Neural cell (in vitro differentiated cells): Measurements from ENCODE around the gene ADCY2. TPM values are rescaled to one million over a fixed set of nuclear protein-coding genes. Genes with fewer than 3 reads are reported as not detected.

ENCODE experiments used
- H2AFZ ChIP-seq: fragments of 200-600, 300-800 bp; sonication (generic), shearing (Covaris generic); 2 replicates; pipeline ENCODE4 v1.6.0; 2014; ENCODE audit warnings: low read depth, mild to moderate bottlenecking, antibody characterized with exemption, low read length, moderate library complexity
- H3F3A ChIP-seq: fragments of 200-600 bp; shearing (Covaris generic); 2 replicates; pipeline ENCODE4 v1.6.1; 2016; ENCODE audit warnings: mild to moderate bottlenecking, moderate library complexity, mixed read lengths, antibody characterized with exemption, low read length; ENCODE audit not compliant: insufficient read depth, poor library complexity, severe bottlenecking
- H3K27ac ChIP-seq: fragments of 200-600, 300-800 bp; sonication (generic), shearing (Covaris generic); 2 replicates; pipeline ENCODE4 v1.5.1; 2014; ENCODE audit warnings: mild to moderate bottlenecking, low read length, moderate library complexity
- H3K27me3 ChIP-seq: fragments of 300-800, 200-600 bp; sonication (generic), shearing (Covaris generic); 2 replicates; pipeline ENCODE4 v1.6.0; 2014; ENCODE audit warnings: mild to moderate bottlenecking, low read depth, low read length, moderate library complexity; ENCODE audit not compliant: insufficient read depth
- H3K36me3 ChIP-seq: fragments of 300-800, 200-600 bp; sonication (generic), shearing (Covaris generic); 2 replicates; pipeline ENCODE4 v1.5.1; 2014; ENCODE audit warnings: mild to moderate bottlenecking, antibody characterized with exemption, low read length, moderate library complexity; ENCODE audit not compliant: insufficient read depth
- H3K4me2 ChIP-seq: fragments of 300-800, 200-600 bp; sonication (generic), shearing (Covaris generic); 2 replicates; pipeline ENCODE4 v1.6.0; 2014; ENCODE audit warnings: mild to moderate bottlenecking, low read length
- H3K4me3 ChIP-seq: fragments of 300-800, 200-600 bp; sonication (generic), shearing (Covaris generic); 2 replicates; pipeline ENCODE4 v1.5.1; 2014; ENCODE audit warnings: mild to moderate bottlenecking, low read length, moderate library complexity
- H3K79me2 ChIP-seq: fragments of 200-600 bp; shearing (Covaris generic); replicated peaks from 2 replicates; pipeline ENCODE4 v1.6.0; 2014; ENCODE audit warnings: mild to moderate bottlenecking, low read length, moderate library complexity; ENCODE audit not compliant: insufficient read depth
- H3K9ac ChIP-seq: fragments of 300-800, 200-600 bp; sonication (generic), shearing (Covaris generic); 2 replicates; pipeline ENCODE4 v1.6.1; 2016; ENCODE audit warnings: mild to moderate bottlenecking, low read length, mixed read lengths
- H3K9me2 ChIP-seq: fragments of 200-600 bp; shearing (Covaris generic); 2 replicates; pipeline ENCODE4 v1.6.1; 2016; ENCODE audit warnings: mild to moderate bottlenecking, low read length, mixed read lengths; ENCODE audit not compliant: insufficient read depth
- H3K9me3 ChIP-seq: fragments of 200-600, 300-800 bp; sonication (generic), shearing (Covaris generic); 2 replicates; pipeline ENCODE4 v1.6.1; 2016; ENCODE audit warnings: mild to moderate bottlenecking, mixed run types, low read length, moderate library complexity, mixed read lengths
- H4K20me1 ChIP-seq: fragments of 200-600 bp; shearing (Covaris generic); 2 replicates; pipeline ENCODE4 v1.6.1; 2016; ENCODE audit warnings: mild to moderate bottlenecking, mixed run types; ENCODE audit not compliant: insufficient read depth
- CTCF ChIP-seq: fragments of 450-650 bp; IDR thresholded peaks from 2 replicates; pipeline ENCODE4 v1.5.1; 2014; ENCODE audit warnings: antibody characterized with exemption, mild to moderate bottlenecking, moderate library complexity; ENCODE audit not compliant: poor library complexity, severe bottlenecking
- EP300 ChIP-seq: fragments of 450-650 bp; conservative IDR thresholded peaks from 2 replicates; pipeline ENCODE4 v1.6.1; 2014; ENCODE audit warnings: antibody characterized with exemption, mild to moderate bottlenecking, moderate library complexity; ENCODE audit not compliant: poor library complexity, severe bottlenecking
- EZH2 ChIP-seq: fragments of 200-600, 300-800 bp; shearing (Covaris generic), sonication (generic); IDR thresholded peaks from 2 replicates; pipeline ENCODE4 v1.6.1; 2014; ENCODE audit warnings: antibody characterized with exemption, low read length, borderline replicate concordance, mild to moderate bottlenecking; ENCODE audit not compliant: insufficient read depth, poor library complexity, severe bottlenecking
- MXI1 ChIP-seq: fragments of 450-650 bp; conservative IDR thresholded peaks from 2 replicates; pipeline ENCODE4 v1.6.1; 2014; ENCODE audit warnings: antibody characterized with exemption, mild to moderate bottlenecking; ENCODE audit not compliant: poor library complexity, severe bottlenecking
- POLR2AphosphoS5 ChIP-seq: IDR thresholded peaks from 2 replicates; pipeline ENCODE4 v1.6.1; 2012
- RAD21 ChIP-seq: fragments of 450-650 bp; conservative IDR thresholded peaks from 2 replicates; pipeline ENCODE4 v1.6.1; 2014; ENCODE audit warnings: antibody characterized with exemption, mild to moderate bottlenecking, moderate library complexity
- REST ChIP-seq: IDR thresholded peaks from 2 replicates; pipeline ENCODE4 v1.6.1; 2012; ENCODE audit warnings: borderline replicate concordance
- SMC3 ChIP-seq: fragments of 450-650 bp; conservative IDR thresholded peaks from 2 replicates; pipeline ENCODE4 v1.6.1; 2014; ENCODE audit warnings: antibody characterized with exemption, mild to moderate bottlenecking, moderate library complexity; ENCODE audit not compliant: poor library complexity
- TAF1 ChIP-seq: IDR thresholded peaks from 2 replicates; pipeline ENCODE4 v1.6.1; 2012; ENCODE audit warnings: low read depth
- polyA plus RNA-seq: library from polyadenylated mRNA; depleted of rRNA; stranded (reverse); fragments of >200 nt; gene quantifications from 2 replicates; pipeline ENCODE4 v1.2.3, GENCODE V29; 2014

The ADCY2 gene
- polyA plus RNA-seq, 1 donor from 2014 or later, result 1.9 TPM

- no peak overlapping the region for H3K27ac ChIP-seq
- no peaks in the 10 kb centered on the region for H4K20me1 ChIP-seq
- no peak overlapping the region for H2AFZ ChIP-seq
- H3K9me3 ChIP-seq, result no peaks in the 10 kb centered on the region
- H3K4me2 ChIP-seq, result no peak overlapping the region
- H3K9me2 ChIP-seq, result no peaks in the 10 kb centered on the region
- no peak for TF ChIP-seq EZH2
- no peak for TF ChIP-seq SMC3
- TF ChIP-seq TAF1, result no peak
- H3K4me3 ChIP-seq, result no peak overlapping the region
- H3K79me2 ChIP-seq, result no peaks in the 10 kb centered on the region
- no peaks in the 10 kb centered on the region for H3K27me3 ChIP-seq
- no peaks in the 10 kb centered on the region for H3F3A ChIP-seq
- H3K9ac ChIP-seq, result no peak overlapping the region
- no peaks in the 10 kb centered on the region for H3K36me3 ChIP-seq
Measured at GRCh38 chr5:7784683-7785380, 388.9 kb downstream of the ADCY2 start.

GRCh38 chr5:7787770-7788169, 391.8 kb downstream of the ADCY2 start:
- no peak for TF ChIP-seq EZH2
- TF ChIP-seq EP300, result no peak
- no peak for TF ChIP-seq RAD21
- no peak for TF ChIP-seq SMC3
- no peak for TF ChIP-seq TAF1
- no peak for TF ChIP-seq POLR2AphosphoS5
- no peak for TF ChIP-seq MXI1
- no peak for TF ChIP-seq CTCF
- no peak for TF ChIP-seq REST
- H3K9me2 ChIP-seq, result no peaks in the 10 kb centered on the region
- H3K4me3 ChIP-seq, result no peak overlapping the region
- no peaks in the 10 kb centered on the region for H3K9me3 ChIP-seq
- H3K27me3 ChIP-seq, result no peaks in the 10 kb centered on the region
- no peak overlapping the region for H2AFZ ChIP-seq
- no peaks in the 10 kb centered on the region for H3K79me2 ChIP-seq
- no peaks in the 10 kb centered on the region for H3K36me3 ChIP-seq
- no peak overlapping the region for H3K27ac ChIP-seq
- no peak overlapping the region for H3K4me2 ChIP-seq
- no peak overlapping the region for H3K9ac ChIP-seq
- H4K20me1 ChIP-seq, result no peaks in the 10 kb centered on the region
- H3F3A ChIP-seq, result no peaks in the 10 kb centered on the region
